HL-60 (cell line): Measurements from ENCODE around the gene MYLIP.
A peak's percentile ranks its signal among the peaks of the same experiment; 100 is the strongest.

Source experiments
- DNase-seq, 2 experiments: peaks; one replicate each; pipeline ENCODE4 v3.0.0-alpha.2; 2010 to 2020; ENCODE audit warnings: low read depth in 1 of 2, low spot score in 1 of 2
- H3K27ac ChIP-seq: fragments of 250-450 bp; sonication (Bioruptor Pico); replicated peaks from 2 replicates; pipeline ENCODE4 v1.5.1; 2020; ENCODE audit warnings: mild to moderate bottlenecking, moderate library complexity
- H3K27me3 ChIP-seq: fragments of 250-450 bp; sonication (Bioruptor Pico); 2 replicates; pipeline ENCODE4 v1.5.1; 2021; ENCODE audit warnings: mild to moderate bottlenecking, moderate library complexity; ENCODE audit not compliant: insufficient read depth, poor library complexity, severe bottlenecking
- H3K4me3 ChIP-seq: replicated peaks from 2 replicates; pipeline ENCODE4 v1.5.1; 2011; ENCODE audit warnings: mild to moderate bottlenecking, control low read depth, low read length; ENCODE audit not compliant: insufficient read depth
- GABPA ChIP-seq: IDR thresholded peaks from 2 replicates; pipeline ENCODE4 v1.6.1; 2012; ENCODE audit warnings: low read depth
- POLR2AphosphoS5 ChIP-seq: IDR thresholded peaks from 2 replicates; pipeline ENCODE4 v1.6.1; 2012; ENCODE audit warnings: low read depth
- SPI1 ChIP-seq: IDR thresholded peaks from 2 replicates; pipeline ENCODE4 v1.6.1; 2012; ENCODE audit warnings: low read depth, mild to moderate bottlenecking, borderline replicate concordance
- TF ChIP-seq, protein P1 (sequence below): IDR thresholded peaks from one replicate; pipeline ENCODE4 v1.5.1; 2011; ENCODE audit warnings: low read length, control low read depth, inconsistent platforms; ENCODE audit not compliant: insufficient read depth
- TF ChIP-seq, protein P2 (sequence below): IDR thresholded peaks from 2 replicates; pipeline ENCODE4 v1.6.1; 2012; ENCODE audit warnings: low read depth; ENCODE audit not compliant: insufficient replicate concordance

MYLIP gene

DNA sequence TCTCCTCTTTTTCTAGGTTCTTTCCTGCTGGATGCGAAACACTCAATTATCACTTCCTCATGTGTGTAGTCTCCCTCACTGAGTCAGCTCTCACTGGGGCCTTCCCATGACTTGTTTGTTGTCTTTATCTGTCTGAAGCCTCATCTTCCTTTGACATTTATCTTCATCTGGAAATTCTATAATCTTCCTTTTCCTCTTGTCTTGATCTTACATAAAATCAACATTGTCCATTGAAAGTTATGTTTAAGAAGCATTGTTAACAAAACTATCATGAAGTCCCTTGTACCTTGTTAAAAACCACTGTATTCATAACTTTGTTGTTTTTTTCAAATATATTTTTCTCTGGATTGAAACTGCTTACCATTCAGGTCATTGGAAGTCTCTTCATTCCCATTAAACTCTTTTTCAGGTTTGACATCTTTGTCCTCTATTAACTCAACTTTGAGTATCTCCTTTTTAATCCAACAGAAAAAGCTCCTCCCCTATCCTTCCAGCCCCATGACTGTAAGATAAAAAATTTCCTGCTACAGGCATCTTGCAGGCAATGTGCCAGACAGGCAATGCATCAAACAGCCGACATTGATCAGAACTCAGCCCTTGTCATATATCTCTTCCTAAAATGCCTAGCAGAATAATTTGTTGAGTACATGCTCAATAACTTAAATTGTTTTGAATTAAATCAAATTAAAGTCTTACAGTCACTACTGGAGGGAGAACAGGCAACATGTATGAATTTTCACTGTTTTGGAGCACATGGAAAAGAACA lies 34.8 kb downstream of the MYLIP start:
- Histone ChIP-seq H3K27me3 (no peaks in the 10 kb centered on the region), H3K4me3 (no peak overlapping the region), H3K27ac (no peak overlapping the region)
- TF ChIP-seq, protein P1, sequence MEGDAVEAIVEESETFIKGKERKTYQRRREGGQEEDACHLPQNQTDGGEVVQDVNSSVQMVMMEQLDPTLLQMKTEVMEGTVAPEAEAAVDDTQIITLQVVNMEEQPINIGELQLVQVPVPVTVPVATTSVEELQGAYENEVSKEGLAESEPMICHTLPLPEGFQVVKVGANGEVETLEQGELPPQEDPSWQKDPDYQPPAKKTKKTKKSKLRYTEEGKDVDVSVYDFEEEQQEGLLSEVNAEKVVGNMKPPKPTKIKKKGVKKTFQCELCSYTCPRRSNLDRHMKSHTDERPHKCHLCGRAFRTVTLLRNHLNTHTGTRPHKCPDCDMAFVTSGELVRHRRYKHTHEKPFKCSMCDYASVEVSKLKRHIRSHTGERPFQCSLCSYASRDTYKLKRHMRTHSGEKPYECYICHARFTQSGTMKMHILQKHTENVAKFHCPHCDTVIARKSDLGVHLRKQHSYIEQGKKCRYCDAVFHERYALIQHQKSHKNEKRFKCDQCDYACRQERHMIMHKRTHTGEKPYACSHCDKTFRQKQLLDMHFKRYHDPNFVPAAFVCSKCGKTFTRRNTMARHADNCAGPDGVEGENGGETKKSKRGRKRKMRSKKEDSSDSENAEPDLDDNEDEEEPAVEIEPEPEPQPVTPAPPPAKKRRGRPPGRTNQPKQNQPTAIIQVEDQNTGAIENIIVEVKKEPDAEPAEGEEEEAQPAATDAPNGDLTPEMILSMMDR = no peak
- TF ChIP-seq SPI1 (no peak), POLR2AphosphoS5 (no peak), GABPA (no peak)
- TF ChIP-seq, protein P2, sequence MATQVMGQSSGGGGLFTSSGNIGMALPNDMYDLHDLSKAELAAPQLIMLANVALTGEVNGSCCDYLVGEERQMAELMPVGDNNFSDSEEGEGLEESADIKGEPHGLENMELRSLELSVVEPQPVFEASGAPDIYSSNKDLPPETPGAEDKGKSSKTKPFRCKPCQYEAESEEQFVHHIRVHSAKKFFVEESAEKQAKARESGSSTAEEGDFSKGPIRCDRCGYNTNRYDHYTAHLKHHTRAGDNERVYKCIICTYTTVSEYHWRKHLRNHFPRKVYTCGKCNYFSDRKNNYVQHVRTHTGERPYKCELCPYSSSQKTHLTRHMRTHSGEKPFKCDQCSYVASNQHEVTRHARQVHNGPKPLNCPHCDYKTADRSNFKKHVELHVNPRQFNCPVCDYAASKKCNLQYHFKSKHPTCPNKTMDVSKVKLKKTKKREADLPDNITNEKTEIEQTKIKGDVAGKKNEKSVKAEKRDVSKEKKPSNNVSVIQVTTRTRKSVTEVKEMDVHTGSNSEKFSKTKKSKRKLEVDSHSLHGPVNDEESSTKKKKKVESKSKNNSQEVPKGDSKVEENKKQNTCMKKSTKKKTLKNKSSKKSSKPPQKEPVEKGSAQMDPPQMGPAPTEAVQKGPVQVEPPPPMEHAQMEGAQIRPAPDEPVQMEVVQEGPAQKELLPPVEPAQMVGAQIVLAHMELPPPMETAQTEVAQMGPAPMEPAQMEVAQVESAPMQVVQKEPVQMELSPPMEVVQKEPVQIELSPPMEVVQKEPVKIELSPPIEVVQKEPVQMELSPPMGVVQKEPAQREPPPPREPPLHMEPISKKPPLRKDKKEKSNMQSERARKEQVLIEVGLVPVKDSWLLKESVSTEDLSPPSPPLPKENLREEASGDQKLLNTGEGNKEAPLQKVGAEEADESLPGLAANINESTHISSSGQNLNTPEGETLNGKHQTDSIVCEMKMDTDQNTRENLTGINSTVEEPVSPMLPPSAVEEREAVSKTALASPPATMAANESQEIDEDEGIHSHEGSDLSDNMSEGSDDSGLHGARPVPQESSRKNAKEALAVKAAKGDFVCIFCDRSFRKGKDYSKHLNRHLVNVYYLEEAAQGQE = no peak
- DNase-seq = no peak

DNA sequence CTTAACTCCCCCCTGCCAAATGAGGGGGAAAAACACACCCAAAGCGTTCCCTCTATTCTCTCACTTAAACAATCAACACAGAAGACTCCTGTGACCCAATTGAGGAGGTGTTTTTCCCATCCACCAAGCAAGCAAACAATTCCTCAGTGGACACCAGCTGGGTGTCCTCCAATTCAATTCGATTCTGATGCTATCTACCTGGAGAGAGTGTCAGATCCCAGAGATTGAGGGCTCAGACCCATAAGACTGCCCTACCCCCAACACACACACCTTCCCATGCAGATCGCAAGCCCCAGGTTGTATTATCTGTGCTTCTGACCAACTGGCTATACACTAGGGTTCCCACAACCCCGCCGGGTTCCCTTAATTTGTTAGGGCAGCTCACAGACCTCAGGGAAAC lies 36.8 kb downstream of the MYLIP start:
- TF ChIP-seq GABPA = no peak
- no peaks in the 10 kb centered on the region for H3K27me3 ChIP-seq
- H3K27ac ChIP-seq = no peak overlapping the region
- H3K4me3 ChIP-seq = no peak overlapping the region
- DNase-seq = no peak

DNA sequence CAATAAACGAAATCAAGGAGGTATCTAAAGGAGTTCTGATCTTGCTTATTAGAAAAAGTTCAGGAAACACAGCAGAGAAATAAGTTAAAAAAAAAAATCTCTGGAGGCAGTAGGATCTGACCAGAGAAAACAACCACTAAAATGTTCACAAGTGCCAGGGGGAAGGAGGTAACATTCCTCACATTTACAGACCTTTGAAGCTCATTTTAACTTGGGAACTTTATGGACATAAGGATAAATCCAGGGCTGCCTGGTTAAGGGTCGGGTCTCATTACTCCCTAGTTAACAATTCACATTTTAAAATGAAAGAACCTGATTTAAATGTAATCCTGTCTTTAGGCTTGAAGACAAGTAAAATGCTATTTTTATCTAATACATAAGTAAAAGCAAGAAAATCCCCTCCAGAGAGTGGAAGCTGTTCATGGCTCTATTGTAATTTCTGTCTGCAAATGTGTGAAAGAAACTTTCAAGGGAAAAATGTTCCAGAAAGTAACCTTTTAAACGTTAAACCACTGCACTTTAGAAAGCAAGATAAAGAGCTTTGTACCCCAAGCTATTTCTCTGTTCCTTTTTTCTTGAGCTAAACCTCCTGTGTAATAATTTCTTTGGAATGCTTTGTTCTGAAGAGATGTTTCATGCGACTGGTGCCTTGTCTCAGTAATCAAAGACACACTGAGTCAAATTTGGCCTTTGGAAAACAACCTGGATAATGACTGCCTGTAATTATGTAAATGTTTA lies 38.2 kb downstream of the MYLIP start:
- DNase-seq = no peak
- H3K27ac ChIP-seq = no peak overlapping the region
- TF ChIP-seq SPI1 = no peak
- TF ChIP-seq, protein P1 = no peak
- TF ChIP-seq, protein P2 = no peak
- TF ChIP-seq POLR2AphosphoS5 = no peak

DNA sequence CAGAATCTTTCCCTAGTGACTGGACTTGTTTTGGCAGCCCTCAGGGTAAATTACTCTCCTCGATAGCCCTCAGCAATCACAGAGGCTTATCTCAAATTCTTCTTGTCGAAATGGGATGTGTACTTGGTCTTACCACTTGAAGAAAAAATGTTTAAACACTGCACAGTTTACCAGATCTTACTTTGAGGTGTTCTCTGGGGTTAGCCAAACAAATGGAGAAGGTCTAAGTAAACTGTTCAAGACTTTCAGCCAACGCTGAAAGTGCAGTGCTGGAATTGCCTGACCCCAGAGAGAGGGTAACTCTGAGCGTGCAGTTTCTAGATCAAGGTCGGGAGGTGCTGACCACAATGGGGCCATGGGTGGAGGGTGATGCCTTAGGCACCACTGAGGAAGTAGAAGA lies 39.2 kb downstream of the MYLIP start:
- DNase-seq = peak in 1 of 2 experiments; percentile 37
- no peak overlapping the region for H3K4me3 ChIP-seq
- TF ChIP-seq, protein P2 = no peak
- no peak for TF ChIP-seq GABPA
- TF ChIP-seq, protein P1 = no peak
- TF ChIP-seq SPI1 = no peak
- no peak for TF ChIP-seq POLR2AphosphoS5
- no peaks in the 10 kb centered on the region for H3K27me3 ChIP-seq
- H3K27ac ChIP-seq = no peak overlapping the region

More for the DNA sequence above, 38.2 kb downstream of the MYLIP start:
- Histone ChIP-seq H3K4me3 (no peak overlapping the region), H3K27me3 (no peaks in the 10 kb centered on the region)
